Measurements from ENCODE around the gene NPAT.

The NPAT gene

GRCh38 chr11:108222574-108223347, at the start of gene NPAT, which contains the start of gene ATM:
NPAT (minus strand) TSS chr11:108222638; CDS start chr11:108222536, 102 bp downstream.
ATM (plus strand) TSS chr11:108223067; CDS start chr11:108227625, 4,558 bp downstream.
- peak; percentile 100 for DNase-seq

- no peak for DNase-seq
Observed at GRCh38 chr11:108269583-108269982, 47.1 kb upstream of the NPAT start.

- no peak for DNase-seq
Observed at GRCh38 chr11:108253176-108253575, 30.7 kb upstream of the NPAT start.

- DNase-seq = no peak
Observed at GRCh38 chr11:108246885-108247284, 24.4 kb upstream of the NPAT start.

GRCh38 chr11:108246308-108246707, 23.9 kb upstream of the NPAT start:
- DNase-seq = no peak

GRCh38 chr11:108242422-108242821, 20.0 kb upstream of the NPAT start:
- DNase-seq = no peak

GRCh38 chr11:108241330-108242037, 19.0 kb upstream of the NPAT start:
- DNase-seq = no peak

- DNase-seq = no peak
Observed at GRCh38 chr11:108239076-108239475, 16.6 kb upstream of the NPAT start.

- no peak for DNase-seq
Observed at GRCh38 chr11:108237058-108237481, 14.6 kb upstream of the NPAT start.

GRCh38 chr11:108235633-108236032, 13.2 kb upstream of the NPAT start:
- no peak for DNase-seq

GRCh38 chr11:108235192-108235591, 12.8 kb upstream of the NPAT start:
- DNase-seq = no peak

GRCh38 chr11:108233277-108233945, 11.0 kb upstream of the NPAT start:
- DNase-seq = no peak

GRCh38 chr11:108228251-108228650, 5.8 kb upstream of the NPAT start:
- DNase-seq = no peak

- DNase-seq = no peak
Observed at GRCh38 chr11:108226036-108226435, 3.6 kb upstream of the NPAT start.

GRCh38 chr11:108224911-108225786, 2.7 kb upstream of the NPAT start:
- no peak for DNase-seq

GRCh38 chr11:108224366-108224765, 1.9 kb upstream of the NPAT start:
- no peak for DNase-seq

GRCh38 chr11:108223348-108224149, 1.1 kb upstream of the NPAT start:
- peak; percentile 80 for DNase-seq

GRCh38 chr11:108221911-108222573, 396 bp downstream of the NPAT start:
- no peak for DNase-seq

- peak; percentile 33 for DNase-seq
Observed at GRCh38 chr11:108221371-108221770, 1.1 kb downstream of the NPAT start.

GRCh38 chr11:108220721-108221336, 1.6 kb downstream of the NPAT start:
- DNase-seq = no peak
